OCI-LY1 (cell line): ENCODE data around the gene SBK2.

Experiments
- H2AFZ ChIP-seq: fragments of 200-600 bp; sonication (generic), shearing (Covaris generic); 2 replicates; pipeline ENCODE4 v1.6.0; 2014; ENCODE audit warnings: antibody characterized with exemption, mild to moderate bottlenecking, low read length
- H3F3A ChIP-seq: fragments of 200-600 bp; sonication (generic), shearing (Covaris generic); 2 replicates; pipeline ENCODE4 v1.6.0; 2014; ENCODE audit warnings: mild to moderate bottlenecking, antibody characterized with exemption, low read length, moderate library complexity; ENCODE audit not compliant: insufficient read depth
- H3K27ac ChIP-seq: fragments of 200-600 bp; sonication (generic); 2 replicates; pipeline ENCODE4 v1.5.1; 2014; ENCODE audit warnings: low read length, mixed run types, mild to moderate bottlenecking, low read depth; ENCODE audit not compliant: poor library complexity, severe bottlenecking
- H3K27me3 ChIP-seq: fragments of 200-600 bp; sonication (generic); 2 replicates; pipeline ENCODE4 v1.6.0; 2014; ENCODE audit warnings: antibody characterized with exemption, mild to moderate bottlenecking, low read length, moderate library complexity; ENCODE audit not compliant: insufficient read depth
- H3K36me3 ChIP-seq: fragments of 200-600 bp; sonication (generic); 2 replicates; pipeline ENCODE4 v1.6.1; 2014; ENCODE audit warnings: mild to moderate bottlenecking, antibody characterized with exemption, low read length, moderate library complexity, mixed read lengths; ENCODE audit not compliant: insufficient read depth
- H3K4me1 ChIP-seq: fragments of 200-600 bp; sonication (generic); 2 replicates; pipeline ENCODE4 v1.5.1; 2014; ENCODE audit warnings: mild to moderate bottlenecking, low read length, moderate library complexity; ENCODE audit not compliant: insufficient read depth, severe bottlenecking
- H3K4me2 ChIP-seq: fragments of 200-600 bp; sonication (generic), shearing (Covaris generic); 2 replicates; pipeline ENCODE4 v1.6.1; 2014; ENCODE audit warnings: low read length
- H3K4me3 ChIP-seq: fragments of 200-600 bp; sonication (generic); 2 replicates; pipeline ENCODE4 v1.5.1; 2014; ENCODE audit warnings: low read length, low read depth, mild to moderate bottlenecking, mixed read lengths; ENCODE audit not compliant: poor library complexity, severe bottlenecking
- H3K79me2 ChIP-seq: fragments of 200-600 bp; shearing (Covaris generic); 2 replicates; pipeline ENCODE4 v1.6.1; 2016; ENCODE audit warnings: mixed run types, low read length, mixed read lengths; ENCODE audit not compliant: insufficient read depth
- H3K9ac ChIP-seq: fragments of 200-600 bp; sonication (generic), shearing (Covaris generic); 2 replicates; pipeline ENCODE4 v1.6.1; 2014; ENCODE audit warnings: mild to moderate bottlenecking, low read length, mixed read lengths
- H3K9me2 ChIP-seq: fragments of 200-600 bp; sonication (generic), shearing (Covaris generic); 2 replicates; pipeline ENCODE4 v1.6.1; 2014; ENCODE audit warnings: low read depth, mild to moderate bottlenecking, low read length, mixed read lengths
- H3K9me3 ChIP-seq: fragments of 200-600 bp; shearing (Covaris generic); 2 replicates; pipeline ENCODE4 v1.6.1; 2014; ENCODE audit warnings: low read length, mixed read lengths
- H4K20me1 ChIP-seq: fragments of 200-600 bp; sonication (generic), shearing (Covaris generic); 2 replicates; pipeline ENCODE4 v1.6.0; 2016; ENCODE audit warnings: mild to moderate bottlenecking, low read length; ENCODE audit not compliant: insufficient read depth
- CTCF ChIP-seq: fragments of 200-600 bp; sonication (generic), shearing (Covaris generic); IDR thresholded peaks from 2 replicates; pipeline ENCODE4 v1.5.1; 2017; ENCODE audit warnings: mild to moderate bottlenecking, antibody characterized with exemption, low read length, moderate library complexity, mixed read lengths
- EZH2 ChIP-seq: fragments of 200-600 bp; sonication (generic), shearing (Covaris generic); IDR thresholded peaks from 2 replicates; pipeline ENCODE4 v1.8.0; 2017; ENCODE audit warnings: borderline replicate concordance, mixed run types, mild to moderate bottlenecking, antibody characterized with exemption, low read length, moderate library complexity, mixed read lengths

Gene SBK2

GRCh38 chr19:55525289-55526101 lies 11.4 kb downstream of the SBK2 start:
- TF ChIP-seq CTCF (no peak), EZH2 (no peak)
- Histone ChIP-seq H3F3A (no peaks in the 10 kb centered on the region), H3K4me1 (no peaks in the 10 kb centered on the region), H3K27me3 (no peaks in the 10 kb centered on the region; the same call in 1 of the 2 replicates), H3K9ac (no peak overlapping the region), H3K4me3 (no peak overlapping the region), H3K4me2 (no peak overlapping the region), H3K27ac (no peak overlapping the region), H3K79me2 (no peaks in the 10 kb centered on the region), H3K9me3 (no peaks in the 10 kb centered on the region), H3K36me3 (no peaks in the 10 kb centered on the region), H4K20me1 (no peaks in the 10 kb centered on the region), H2AFZ (no peak overlapping the region), H3K9me2 (no peaks in the 10 kb centered on the region)

GRCh38 chr19:55520691-55521292 lies 16.1 kb downstream of the SBK2 start:
- TF ChIP-seq CTCF (no peak), EZH2 (no peak)
- no peaks in the 10 kb centered on the region for H3K9me2 ChIP-seq
- H3K27ac ChIP-seq = no peak overlapping the region
- no peaks in the 10 kb centered on the region for H3K79me2 ChIP-seq
- no peak overlapping the region for H3K9ac ChIP-seq
- no peaks in the 10 kb centered on the region for H3K9me3 ChIP-seq
- H3K36me3 ChIP-seq = no peaks in the 10 kb centered on the region
- H2AFZ ChIP-seq = no peak overlapping the region
- H3K4me1 ChIP-seq = peaks cover 5% of the 10 kb centered on the region
- H3K27me3 ChIP-seq = no peaks in the 10 kb centered on the region; the same call in 1 of the 2 replicates
- no peak overlapping the region for H3K4me3 ChIP-seq
- no peak overlapping the region for H3K4me2 ChIP-seq
- no peaks in the 10 kb centered on the region for H4K20me1 ChIP-seq
- H3F3A ChIP-seq = no peaks in the 10 kb centered on the region

- TF ChIP-seq CTCF (no peak), EZH2 (no peak)
- H4K20me1 ChIP-seq = no peaks in the 10 kb centered on the region
- H3K9me2 ChIP-seq = no peaks in the 10 kb centered on the region
- H3K79me2 ChIP-seq = no peaks in the 10 kb centered on the region
- no peak overlapping the region for H3K27ac ChIP-seq
- H3K4me2 ChIP-seq = no peak overlapping the region
- no peak overlapping the region for H3K9ac ChIP-seq
- H2AFZ ChIP-seq = no peak overlapping the region
- H3K36me3 ChIP-seq = no peaks in the 10 kb centered on the region
- H3K4me3 ChIP-seq = no peak overlapping the region
- no peaks in the 10 kb centered on the region for H3F3A ChIP-seq
- H3K9me3 ChIP-seq = no peaks in the 10 kb centered on the region
- peaks cover 5% of the 10 kb centered on the region for H3K4me1 ChIP-seq
- no peaks in the 10 kb centered on the region; the same call in 1 of the 2 replicates for H3K27me3 ChIP-seq
These were observed 17.3 kb downstream of the SBK2 start for GRCh38 chr19:55519451-55520311.
